Fibroblast of lung (primary cell): ENCODE results near the gene PDE4B.

Experiments used
- CTCF ChIP-seq, 2 donors: IDR thresholded peaks in 1 of 2; conservative IDR thresholded peaks in 1 of 2; 1 replicate in 1 of 2; 2 replicates in 1 of 2; pipeline ENCODE4 v1.5.1; 2011 to 2012; ENCODE audit warnings: low read length in 2 of 2, control low read depth in 1 of 2, inconsistent platforms in 1 of 2, low read depth in 1 of 2, mild to moderate bottlenecking in 1 of 2
- EZH2 ChIP-seq: IDR thresholded peaks from 2 replicates; pipeline ENCODE4 v1.5.1; 2012; ENCODE audit warnings: low read length, control low read depth, mild to moderate bottlenecking; ENCODE audit errors: missing control alignments

GRCh38 chr1:65813956-65814355 lies 21.3 kb downstream of the PDE4B start:
- TF ChIP-seq CTCF (conservative IDR thresholded peaks at IDR 0.05 in 1 of 2, IDR thresholded peaks at IDR 0.05 in 1 of 2; ENCODE audit: low read depth in 1 of 2, low read length in 2 of 2) (no peak), EZH2 (no peak)
